Ishikawa (cell line): Measurements from ENCODE around the gene MAP1B.

Experiments used
- CEBPB ChIP-seq: IDR thresholded peaks from 2 replicates; pipeline ENCODE4 v1.6.1; 2012
- CREB1 ChIP-seq: IDR thresholded peaks from 2 replicates; pipeline ENCODE4 v1.6.1; 2012; ENCODE audit warnings: low read depth
- EGR1 ChIP-seq: IDR thresholded peaks from 2 replicates; pipeline ENCODE4 v1.6.1; 2012
- EP300 ChIP-seq: IDR thresholded peaks from 2 replicates; pipeline ENCODE4 v1.6.1; 2012; ENCODE audit warnings: borderline replicate concordance
- FOXM1 ChIP-seq: IDR thresholded peaks from 2 replicates; pipeline ENCODE4 v1.6.1; 2012; ENCODE audit warnings: low read depth, borderline replicate concordance
- MAX ChIP-seq: IDR thresholded peaks from 2 replicates; pipeline ENCODE4 v1.6.1; 2012
- NFIC ChIP-seq: IDR thresholded peaks from 2 replicates; pipeline ENCODE4 v1.6.1; 2012
- RAD21 ChIP-seq: IDR thresholded peaks from 2 replicates; pipeline ENCODE4 v1.6.1; 2012; ENCODE audit warnings: low read depth
- REST ChIP-seq: IDR thresholded peaks from 2 replicates; pipeline ENCODE4 v1.6.1; 2012; ENCODE audit warnings: low read depth, mild to moderate bottlenecking
- TAF1 ChIP-seq: IDR thresholded peaks from 2 replicates; pipeline ENCODE4 v1.6.1; 2012; ENCODE audit warnings: low read depth, mild to moderate bottlenecking
- TCF12 ChIP-seq: IDR thresholded peaks from 2 replicates; pipeline ENCODE4 v1.6.1; 2012; ENCODE audit warnings: low read depth
- TEAD4 ChIP-seq: IDR thresholded peaks from 2 replicates; pipeline ENCODE4 v1.6.1; 2012
- USF1 ChIP-seq: IDR thresholded peaks from 2 replicates; pipeline ENCODE4 v1.6.1; 2012
- YY1 ChIP-seq: IDR thresholded peaks from 2 replicates; pipeline ENCODE4 v1.6.1; 2012; ENCODE audit warnings: low read depth
- ZBTB7A ChIP-seq: IDR thresholded peaks from 2 replicates; pipeline ENCODE4 v1.6.1; 2012; ENCODE audit warnings: low read depth

MAP1B gene

GRCh38 chr5:72065751-72066255 is 41.5 kb upstream of the MAP1B start:
- TF ChIP-seq EP300 (no peak), USF1 (no peak), REST (no peak), CREB1 (no peak), EGR1 (no peak), FOXM1 (no peak), TAF1 (no peak), ZBTB7A (no peak), NFIC (no peak), CEBPB (no peak), TCF12 (no peak), YY1 (no peak), TEAD4 (no peak), MAX (no peak), RAD21 (no peak)

GRCh38 chr5:72066705-72067107 is 40.6 kb upstream of the MAP1B start:
- TF ChIP-seq TCF12, result no peak
- TF ChIP-seq FOXM1, result no peak
- TF ChIP-seq MAX, result no peak
- no peak for TF ChIP-seq TEAD4
- no peak for TF ChIP-seq CREB1
- TF ChIP-seq ZBTB7A, result no peak
- no peak for TF ChIP-seq USF1
- no peak for TF ChIP-seq YY1
- TF ChIP-seq TAF1, result no peak
- TF ChIP-seq REST, result no peak
- TF ChIP-seq EGR1, result no peak
- no peak for TF ChIP-seq CEBPB
- TF ChIP-seq NFIC, result no peak

GRCh38 chr5:72067682-72068470 is 39.4 kb upstream of the MAP1B start:
- TF ChIP-seq TEAD4 (no peak), NFIC (no peak), RAD21 (no peak), TAF1 (no peak), MAX (no peak), YY1 (no peak), CEBPB (no peak), USF1 (no peak), EGR1 (no peak), CREB1 (no peak), ZBTB7A (no peak), EP300 (no peak), TCF12 (no peak), FOXM1 (no peak), REST (no peak)

GRCh38 chr5:72070529-72070928 is 36.7 kb upstream of the MAP1B start:
- TF ChIP-seq REST, result no peak
- no peak for TF ChIP-seq CEBPB
- TF ChIP-seq NFIC, result no peak
